ENCODE measurements around the gene TPT1. TPM values are rescaled to one million over a fixed set of nuclear protein-coding genes. Genes with fewer than 3 reads are reported as not detected.
"Not testable (repeated sequence)": the region's sequence is repeated elsewhere in the genome, so short reads cannot be mapped to it uniquely, and the experiment has no call there.

The TPT1 gene
- total RNA-seq, 1 experiment from 2014 or later, result 3,611 TPM

DNA sequence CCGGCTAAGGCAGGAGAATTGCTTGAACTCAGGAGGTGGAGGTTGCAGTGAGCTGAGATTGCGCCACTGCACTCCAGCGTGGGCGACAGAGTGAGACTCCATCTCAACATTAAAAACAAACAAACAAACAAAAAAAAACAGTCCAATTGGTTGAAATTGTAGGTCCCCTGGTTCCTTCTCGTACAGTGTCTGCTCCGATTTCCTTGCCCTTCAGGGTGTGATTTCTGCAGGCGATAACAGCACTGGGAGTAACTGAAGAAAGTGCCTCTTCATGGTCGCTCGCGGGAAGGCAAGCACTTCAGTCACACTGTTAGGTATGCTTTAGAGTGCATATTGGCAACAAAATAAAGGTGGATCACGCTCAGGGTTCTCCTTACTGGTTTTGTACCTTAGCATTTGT lies 39.7 kb downstream of the TPT1 start:
- Histone ChIP-seq H3K36me3 (ENCODE audit: control insufficient read depth, insufficient read depth, low read length) (no peaks in the 10 kb centered on the region), H3K9me3 (no peaks in the 10 kb centered on the region), H3K4me1 (no peaks in the 10 kb centered on the region), H3K4me3 (ENCODE audit: low read depth, low read length) (no peak overlapping the region), H3K27me3 (replicated peaks; ENCODE audit: control insufficient read depth, insufficient read depth, low read length) (no peaks in the 10 kb centered on the region)
- Mint-ChIP-seq H3K27me3 (ENCODE audit: insufficient read depth, unreplicated experiment) (no peaks in the 10 kb centered on the region), H3K9me3 (ENCODE audit: unreplicated experiment) (no peaks in the 10 kb centered on the region), H3K4me3 (ENCODE audit: unreplicated experiment) (no peak overlapping the region), H3K4me1 (ENCODE audit: low read depth, unreplicated experiment) (no peaks in the 10 kb centered on the region), H3K36me3 (ENCODE audit: insufficient read depth, unreplicated experiment) (peaks cover 6% of the 10 kb centered on the region), H3K27ac (ENCODE audit: unreplicated experiment) (no peak overlapping the region)
- no peak for DNase-seq
- ChIA-PET CTCF (interaction anchor here (0.7 kb wide), 1 partner anchor 182 kb away, joined by 3 read pairs; no protein-coding TSS in a partner anchor), POLR2A (no interaction called here)
- TF ChIP-seq, protein P1, sequence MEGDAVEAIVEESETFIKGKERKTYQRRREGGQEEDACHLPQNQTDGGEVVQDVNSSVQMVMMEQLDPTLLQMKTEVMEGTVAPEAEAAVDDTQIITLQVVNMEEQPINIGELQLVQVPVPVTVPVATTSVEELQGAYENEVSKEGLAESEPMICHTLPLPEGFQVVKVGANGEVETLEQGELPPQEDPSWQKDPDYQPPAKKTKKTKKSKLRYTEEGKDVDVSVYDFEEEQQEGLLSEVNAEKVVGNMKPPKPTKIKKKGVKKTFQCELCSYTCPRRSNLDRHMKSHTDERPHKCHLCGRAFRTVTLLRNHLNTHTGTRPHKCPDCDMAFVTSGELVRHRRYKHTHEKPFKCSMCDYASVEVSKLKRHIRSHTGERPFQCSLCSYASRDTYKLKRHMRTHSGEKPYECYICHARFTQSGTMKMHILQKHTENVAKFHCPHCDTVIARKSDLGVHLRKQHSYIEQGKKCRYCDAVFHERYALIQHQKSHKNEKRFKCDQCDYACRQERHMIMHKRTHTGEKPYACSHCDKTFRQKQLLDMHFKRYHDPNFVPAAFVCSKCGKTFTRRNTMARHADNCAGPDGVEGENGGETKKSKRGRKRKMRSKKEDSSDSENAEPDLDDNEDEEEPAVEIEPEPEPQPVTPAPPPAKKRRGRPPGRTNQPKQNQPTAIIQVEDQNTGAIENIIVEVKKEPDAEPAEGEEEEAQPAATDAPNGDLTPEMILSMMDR (IDR thresholded peaks at IDR 0.05; ENCODE audit: insufficient read depth in 1 of 2, low read depth in 1 of 2, low read length in 1 of 2, severe bottlenecking in 1 of 2, unreplicated experiment in 1 of 2), result no peak
- BruUV-seq (replicated peaks), result no TSS peak
- intact Hi-C loops (cut with micrococcal nuclease; ENCODE audit: unreplicated experiment), result no loop called here

DNA sequence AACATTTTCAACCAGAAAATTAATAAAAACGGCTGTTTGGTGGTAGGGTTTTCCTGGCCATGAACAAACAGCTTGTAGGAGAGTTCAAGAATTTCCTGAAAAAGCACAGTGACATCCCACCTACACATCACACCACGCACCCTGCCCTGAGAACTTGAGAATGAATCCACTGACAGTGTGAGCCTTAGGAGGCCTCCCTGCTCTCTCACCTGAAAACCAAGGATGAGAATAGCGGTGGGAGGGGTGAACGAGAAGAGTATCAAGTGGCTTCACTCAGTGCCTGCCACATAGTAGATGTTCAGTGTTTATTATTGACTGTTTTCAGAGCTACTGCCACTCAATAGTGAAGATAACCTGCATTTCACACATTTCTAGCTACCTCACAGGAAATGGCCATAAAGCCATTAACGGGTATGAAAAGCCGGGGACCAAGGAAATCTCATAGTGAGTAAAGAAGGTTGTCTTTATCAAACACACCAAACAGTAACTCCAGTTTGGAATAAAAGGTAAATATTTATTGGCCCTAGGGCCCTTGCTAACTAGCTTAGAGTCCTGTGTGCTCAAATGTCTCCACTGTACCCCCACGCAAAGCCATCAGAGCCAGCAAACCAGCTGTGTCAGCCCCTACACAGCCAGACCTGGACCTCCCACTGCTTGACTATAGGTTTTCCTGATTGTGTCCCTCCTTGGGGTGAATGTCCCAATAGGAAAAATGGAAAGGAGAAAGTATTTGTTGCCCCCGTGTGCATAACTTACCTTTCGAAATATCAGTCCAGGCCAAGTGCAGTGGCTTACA lies 40.6 kb downstream of the TPT1 start:
- Mint-ChIP-seq H3K9me3 (ENCODE audit: unreplicated experiment) (no peaks in the 10 kb centered on the region), H3K27ac (ENCODE audit: unreplicated experiment) (no peak overlapping the region), H3K27me3 (ENCODE audit: insufficient read depth, unreplicated experiment) (no peaks in the 10 kb centered on the region), H3K4me1 (ENCODE audit: low read depth, unreplicated experiment) (no peaks in the 10 kb centered on the region), H3K4me3 (ENCODE audit: unreplicated experiment) (no peak overlapping the region), H3K36me3 (ENCODE audit: insufficient read depth, unreplicated experiment) (peaks cover 14% of the 10 kb centered on the region)
- CTCF ChIA-PET, result interaction anchor here (0.7 to 0.9 kb wide), 2 partner anchors 181 to 254 kb away, joined by 3 read pairs; no protein-coding TSS in a partner anchor
- no peak overlapping the region for H3K4me3 ChIP-seq (ENCODE audit: low read depth, low read length)
- no TSS peak for BruUV-seq (replicated peaks)
- TF ChIP-seq, protein P1 (IDR thresholded peaks at IDR 0.05; ENCODE audit: insufficient read depth in 1 of 2, low read depth in 1 of 2, low read length in 1 of 2, severe bottlenecking in 1 of 2, unreplicated experiment in 1 of 2), result no peak
- no peaks in the 10 kb centered on the region for H3K4me1 ChIP-seq
- DNase-seq, result no peak
- intact Hi-C loops (cut with micrococcal nuclease; ENCODE audit: unreplicated experiment), result no loop called here
- H3K9me3 ChIP-seq, result no peaks in the 10 kb centered on the region
- H3K36me3 ChIP-seq (ENCODE audit: control insufficient read depth, insufficient read depth, low read length), result no peaks in the 10 kb centered on the region
- POLR2A ChIA-PET, result no interaction called here
- no peaks in the 10 kb centered on the region for H3K27me3 ChIP-seq (replicated peaks; ENCODE audit: control insufficient read depth, insufficient read depth, low read length)

DNA sequence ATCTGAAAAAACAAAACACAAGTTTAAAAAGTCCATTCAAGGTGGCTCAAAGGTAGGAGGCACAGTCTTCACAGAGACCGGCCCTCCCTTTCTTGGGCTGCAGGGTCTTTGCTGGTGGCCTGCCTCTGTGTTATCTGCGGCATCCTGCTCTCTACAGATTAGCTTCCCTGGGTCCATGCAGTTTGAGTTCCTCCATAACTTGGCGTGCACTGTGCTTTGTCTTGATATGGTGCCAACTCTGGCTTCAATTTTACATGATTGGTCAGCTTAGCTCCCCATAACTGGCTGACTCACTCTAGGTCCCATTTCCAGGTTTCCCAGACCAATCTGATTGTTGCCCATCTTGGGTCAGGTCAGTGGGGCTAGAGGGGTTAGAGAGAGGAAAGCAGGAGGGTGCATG lies 41.8 kb downstream of the TPT1 start:
- Mint-ChIP-seq H3K4me1 (ENCODE audit: low read depth, unreplicated experiment) (no peaks in the 10 kb centered on the region), H3K27me3 (ENCODE audit: insufficient read depth, unreplicated experiment) (no peaks in the 10 kb centered on the region), H3K36me3 (ENCODE audit: insufficient read depth, unreplicated experiment) (peaks cover 14% of the 10 kb centered on the region), H3K27ac (ENCODE audit: unreplicated experiment) (no peak overlapping the region), H3K9me3 (ENCODE audit: unreplicated experiment) (no peaks in the 10 kb centered on the region), H3K4me3 (ENCODE audit: unreplicated experiment) (no peak overlapping the region)
- ChIA-PET POLR2A (no interaction called here), CTCF (interaction anchor here (0.7 to 0.9 kb wide), 2 partner anchors 253 to 996 kb away, joined by 3 read pairs; no protein-coding TSS in a partner anchor)
- Histone ChIP-seq H3K36me3 (ENCODE audit: control insufficient read depth, insufficient read depth, low read length) (no peaks in the 10 kb centered on the region), H3K9me3 (no peaks in the 10 kb centered on the region), H3K4me1 (no peaks in the 10 kb centered on the region), H3K27me3 (replicated peaks; ENCODE audit: control insufficient read depth, insufficient read depth, low read length) (no peaks in the 10 kb centered on the region), H3K4me3 (ENCODE audit: low read depth, low read length) (no peak overlapping the region)
- no TSS peak for BruUV-seq (replicated peaks)
- DNase-seq, result no peak
- TF ChIP-seq, protein P1 (IDR thresholded peaks at IDR 0.05; ENCODE audit: insufficient read depth in 1 of 2, low read depth in 1 of 2, low read length in 1 of 2, severe bottlenecking in 1 of 2, unreplicated experiment in 1 of 2), result no peak
- intact Hi-C loops (cut with micrococcal nuclease; ENCODE audit: unreplicated experiment), result no loop called here

DNA sequence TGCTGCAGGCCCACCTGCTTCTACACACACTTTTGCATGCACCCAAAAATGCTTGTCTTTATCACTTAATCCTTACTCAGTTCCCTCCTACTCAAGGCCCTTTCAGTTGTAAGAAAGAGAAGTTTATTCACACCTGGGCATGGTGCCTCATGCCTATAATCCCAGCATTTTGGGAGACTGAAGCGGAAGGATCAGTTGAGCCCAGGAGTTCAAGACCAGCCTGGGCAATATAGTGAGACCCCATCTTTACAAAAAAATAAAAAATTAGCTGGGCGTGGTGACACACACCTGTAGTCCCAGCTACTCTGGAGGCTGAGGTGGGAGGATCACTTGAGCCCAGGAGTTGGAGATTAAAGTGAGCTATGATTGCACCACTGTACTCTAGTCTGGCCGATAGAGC lies 42.4 kb downstream of the TPT1 start:
- H3K4me1 ChIP-seq; H3K27me3 ChIP-seq (replicated peaks; ENCODE audit: control insufficient read depth, insufficient read depth, low read length); H3K9me3 Mint-ChIP-seq (ENCODE audit: unreplicated experiment); H3K27ac Mint-ChIP-seq (ENCODE audit: unreplicated experiment); POLR2A ChIA-PET; H3K4me1 Mint-ChIP-seq (ENCODE audit: low read depth, unreplicated experiment); H3K9me3 ChIP-seq; intact Hi-C loops (cut with micrococcal nuclease; ENCODE audit: unreplicated experiment); H3K27me3 Mint-ChIP-seq (ENCODE audit: insufficient read depth, unreplicated experiment); BruUV-seq (replicated peaks); H3K4me3 ChIP-seq (ENCODE audit: low read depth, low read length); H3K4me3 Mint-ChIP-seq (ENCODE audit: unreplicated experiment); DNase-seq; CTCF ChIA-PET; H3K36me3 ChIP-seq (ENCODE audit: control insufficient read depth, insufficient read depth, low read length): not testable (repeated sequence)
- H3K36me3 Mint-ChIP-seq (ENCODE audit: insufficient read depth, unreplicated experiment), result peaks cover 14% of the 10 kb centered on the region

Data from Caco-2 (cell line).